IMR-90 (cell line): ENCODE measurements around the gene HTR3C. TPM values are rescaled to one million over a fixed set of nuclear protein-coding genes. Genes with fewer than 3 reads are reported as not detected.

Experiments used
- ATAC-seq: fragments of 200-7000 bp; cut with Tn5 transposase; 2 replicates; pipeline ENCODE4 v1.9.1; 2020; ENCODE audit warnings: low read depth, mild to moderate bottlenecking, moderate library complexity
- BruUV-seq: library from RNA; stranded (reverse); fragments of 400-500 nt; replicated peaks from 2 replicates; lab custom pipeline; 2021; lab: Mats Ljungman, UMichigan
- CTCF ChIA-PET: fragments of 300-600 bp; formaldehyde crosslinking; extraction: SDS; loops from one replicate; lab custom pipeline; 2021; ENCODE audit warnings: antibody characterized with exemption; lab: Yijun Ruan, JAX
- POLR2A ChIA-PET: fragments of 300-600 bp; sonication (Branson Sonifier 250); formaldehyde crosslinking; loops from one replicate; lab custom pipeline; 2022; ENCODE audit warnings: antibody characterized with exemption; ENCODE audit not compliant: unreplicated experiment; lab: Charles Lee
- DNase-seq: peaks from one replicate; pipeline ENCODE4 v3.0.0; 2013
- H2AFZ ChIP-seq: replicated peaks from 2 replicates; pipeline ENCODE3; 2013; ENCODE audit warnings: low read length, mild to moderate bottlenecking; ENCODE audit not compliant: poor library complexity
- H2AK5ac ChIP-seq: 2 replicates; pipeline ENCODE4 v1.6.1; 2013; ENCODE audit warnings: low read depth, low read length, inconsistent platforms
- H2AK9ac ChIP-seq: replicated peaks from 2 replicates; pipeline ENCODE3; 2013; ENCODE audit warnings: mild to moderate bottlenecking, low read depth, low read length, moderate library complexity; ENCODE audit not compliant: poor library complexity
- H2BK120ac ChIP-seq: 2 replicates; pipeline ENCODE4 v1.6.1; 2013; ENCODE audit warnings: low read depth, low read length, inconsistent platforms
- H2BK15ac ChIP-seq: 3 replicates; pipeline ENCODE4 v1.6.1; 2013; ENCODE audit warnings: low read depth, low read length, inconsistent platforms
- H2BK20ac ChIP-seq: 2 replicates; pipeline ENCODE4 v1.6.1; 2013; ENCODE audit warnings: low read depth, mild to moderate bottlenecking, inconsistent platforms, low read length, moderate library complexity
- H2BK5ac ChIP-seq: 2 replicates; pipeline ENCODE4 v1.6.1; 2013; ENCODE audit warnings: mild to moderate bottlenecking, low read depth, low read length, inconsistent platforms; ENCODE audit not compliant: poor library complexity, severe bottlenecking
- H3K14ac ChIP-seq: replicated peaks from 2 replicates; pipeline ENCODE4 v1.6.1; 2013; ENCODE audit warnings: low read depth, low read length, inconsistent platforms
- H3K18ac ChIP-seq: 2 replicates; pipeline ENCODE4 v1.6.1; 2013; ENCODE audit warnings: low read depth, low read length, control low read depth
- H3K23ac ChIP-seq: 2 replicates; pipeline ENCODE4 v1.6.1; 2013; ENCODE audit warnings: low read depth, low read length, inconsistent platforms
- H3K27ac ChIP-seq: 2 replicates; pipeline ENCODE4 v1.5.1; 2013; ENCODE audit warnings: mild to moderate bottlenecking, control low read depth, low read length; ENCODE audit not compliant: insufficient read depth
- H3K27me3 ChIP-seq: 2 replicates; pipeline ENCODE4 v1.6.1; 2013; ENCODE audit warnings: low read length; ENCODE audit not compliant: control insufficient read depth, insufficient read depth
- H3K36me3 ChIP-seq: 2 replicates; pipeline ENCODE4 v1.6.1; 2013; ENCODE audit warnings: low read length, mixed read lengths; ENCODE audit not compliant: control insufficient read depth, insufficient read depth
- H3K4ac ChIP-seq: 2 replicates; pipeline ENCODE4 v1.6.1; 2013; ENCODE audit warnings: low read depth, low read length, inconsistent platforms
- H3K4me1 ChIP-seq: 2 replicates; pipeline ENCODE4 v1.6.1; 2013; ENCODE audit warnings: low read length, mixed read lengths; ENCODE audit not compliant: control insufficient read depth, insufficient read depth
- H3K4me2 ChIP-seq: 2 replicates; pipeline ENCODE4 v1.6.1; 2013; ENCODE audit warnings: low read depth, mild to moderate bottlenecking, control low read depth, low read length, moderate library complexity
- H3K4me3 ChIP-seq: 2 replicates; pipeline ENCODE4 v1.5.1; 2013; ENCODE audit warnings: low read depth, mild to moderate bottlenecking, control low read depth, low read length, moderate library complexity; ENCODE audit not compliant: insufficient read depth
- H3K56ac ChIP-seq: 2 replicates; pipeline ENCODE4 v1.6.1; 2013; ENCODE audit warnings: low read length, inconsistent platforms; ENCODE audit not compliant: insufficient read depth; ENCODE audit errors: extremely low read depth
- H3K79me1 ChIP-seq, 2 experiments: 2 replicates each; pipeline ENCODE4 v1.6.1; 2013; ENCODE audit warnings: low read length in 2 of 2, inconsistent platforms in 1 of 2, low read depth in 1 of 2
- H3K9ac ChIP-seq: 2 replicates; pipeline ENCODE4 v1.6.1; 2013; ENCODE audit warnings: low read depth, low read length, control low read depth
- H3K9me1 ChIP-seq: 2 replicates; pipeline ENCODE4 v1.6.1; 2013; ENCODE audit warnings: low read length, inconsistent platforms; ENCODE audit not compliant: insufficient read depth
- H3K9me3 ChIP-seq: 2 replicates; pipeline ENCODE4 v1.6.1; 2013; ENCODE audit warnings: low read length; ENCODE audit not compliant: control insufficient read depth, insufficient read depth
- H4K20me1 ChIP-seq: 2 replicates; pipeline ENCODE4 v1.6.1; 2013; ENCODE audit warnings: low read length, inconsistent platforms; ENCODE audit not compliant: insufficient read depth
- H4K5ac ChIP-seq: 2 replicates; pipeline ENCODE4 v1.6.1; 2013; ENCODE audit warnings: mild to moderate bottlenecking, low read depth, low read length, control low read depth
- H4K8ac ChIP-seq, 2 experiments: 2 replicates each; pipeline ENCODE4 v1.6.1; 2013; ENCODE audit warnings: low read depth in 2 of 2, low read length in 2 of 2, control low read depth in 1 of 2, inconsistent platforms in 1 of 2
- H4K91ac ChIP-seq: 2 replicates; pipeline ENCODE4 v1.6.1; 2013; ENCODE audit warnings: low read depth, low read length, inconsistent platforms; ENCODE audit not compliant: insufficient read depth
- BHLHE40 ChIP-seq: fragments of 150-350 bp; IDR thresholded peaks from 2 replicates; pipeline ENCODE4 v1.6.1; 2016; ENCODE audit warnings: mild to moderate bottlenecking, low read depth, low read length
- CEBPB ChIP-seq: IDR thresholded peaks from 2 replicates; pipeline ENCODE4 v1.6.1; 2012; ENCODE audit warnings: low read depth, low read length, improper control_type of control experiment
- CHD1 ChIP-seq: IDR thresholded peaks from 2 replicates; pipeline ENCODE4 v1.6.1; 2012; ENCODE audit warnings: low read depth, low read length, improper control_type of control experiment
- ELK1 ChIP-seq: fragments of 150-350 bp; IDR thresholded peaks from 2 replicates; pipeline ENCODE4 v1.6.1; 2016; ENCODE audit warnings: low read depth, mild to moderate bottlenecking, low read length, moderate library complexity, borderline replicate concordance
- MXI1 ChIP-seq: IDR thresholded peaks from 2 replicates; pipeline ENCODE4 v1.6.1; 2012; ENCODE audit warnings: low read depth, mild to moderate bottlenecking, low read length, moderate library complexity, borderline replicate concordance
- POLR2A ChIP-seq: IDR thresholded peaks from 2 replicates; pipeline ENCODE4 v1.6.1; 2012; ENCODE audit warnings: mild to moderate bottlenecking, low read depth, low read length
- RAD21 ChIP-seq: IDR thresholded peaks from 2 replicates; pipeline ENCODE4 v1.6.1; 2012; ENCODE audit warnings: low read length, improper control_type of control experiment
- RFX5 ChIP-seq: IDR thresholded peaks from 2 replicates; pipeline ENCODE4 v1.8.0; 2012; ENCODE audit warnings: low read depth, mild to moderate bottlenecking, low read length, moderate library complexity
- USF2 ChIP-seq: fragments of 150-350 bp; IDR thresholded peaks from 2 replicates; pipeline ENCODE4 v1.6.1; 2017; ENCODE audit warnings: mild to moderate bottlenecking, antibody characterized with exemption, low read length, low read depth
- WGBS, 2 experiments: methylation state at CpG; one replicate each; pipeline versions ENCODE4 v1.1.5 to v1.1.7; 2013; ENCODE audit warnings: missing lambda C conversion rate in 2 of 2; ENCODE audit not compliant: insufficient read length in 1 of 2; ENCODE audit errors: extremely low coverage in 2 of 2; 5-methylcytosine and 5-hydroxymethylcytosine counted together
- dilution Hi-C: fragments of 300-500 bp; cut with HindIII; formaldehyde crosslinking; loops from one replicate; pipeline ENCODE4 v1.14.3; 2018; ENCODE audit warnings: low sequenced_read_pairs; ENCODE audit not compliant: unreplicated experiment
- in situ Hi-C: fragments of 300-500 bp; cut with MboI; formaldehyde crosslinking; loops from 3 replicates; pipeline ENCODE4 v1.14.3; 2019; ENCODE audit warnings: low sequenced_read_pairs, inconsistent platforms, mixed read lengths
- intact Hi-C: fragments of 100-400 bp; cut with micrococcal nuclease; formaldehyde crosslinking; loops from 2 replicates; pipeline ENCODE4 v1.10.0; 2022
- polyA plus RNA-seq, 3 experiments: library from polyadenylated mRNA; depleted of rRNA; stranded (reverse); fragments of >200 nt; gene quantifications; 2 replicates each; pipeline ENCODE4 v1.2.3, GENCODE V29; 2012; ENCODE audit warnings: low replicate concordance in 1 of 3
- total RNA-seq: library from RNA; depleted of rRNA; stranded (reverse); fragments of >200 nt; gene quantifications from 2 replicates; pipeline ENCODE4 v1.2.3, GENCODE V29; 2012

The HTR3C gene
- total and polyA plus RNA-seq, 2 of the 4 experiments (the other 2 are of a cell fraction), result not detected

- in situ Hi-C loops (no loop called here), intact Hi-C loops (no loop called here), dilution Hi-C loops (no loop called here)
- no peak overlapping the region for H3K4me2 ChIP-seq
- H3K4ac ChIP-seq, result no peak overlapping the region
- H4K8ac ChIP-seq, result no peak overlapping the region
- H4K20me1 ChIP-seq, result no peaks in the 10 kb centered on the region
- H3K56ac ChIP-seq, result no peak overlapping the region
- WGBS, 2 experiments, result 67% methylated on average over 2 of the region's 6 CpGs; no CpG with 5 or more reads in 1 of the 2 experiments
- no peak overlapping the region for H4K91ac ChIP-seq
- H3K23ac ChIP-seq, result no peak overlapping the region
- TF ChIP-seq POLR2A (no peak), RFX5 (no peak), BHLHE40 (no peak), ELK1 (no peak), CHD1 (no peak), USF2 (no peak), MXI1 (no peak), RAD21 (no peak), CEBPB (no peak)
- H3K79me1 ChIP-seq, result no peaks in the 10 kb centered on the region
- CTCF ChIA-PET, result no interaction called here
- BruUV-seq, result no TSS peak
- H3K18ac ChIP-seq, result no peak overlapping the region
- H3K9ac ChIP-seq, result no peak overlapping the region
- peaks cover 1% of the 10 kb centered on the region; the same call in 1 of the 2 replicates for H3K4me1 ChIP-seq
- no peak overlapping the region for H3K4me3 ChIP-seq
- H2BK120ac ChIP-seq, result no peak overlapping the region
- peaks cover 6% of the 10 kb centered on the region for H3K9me3 ChIP-seq
- no peak overlapping the region for H2AK5ac ChIP-seq
- H2AK9ac ChIP-seq, result no peak overlapping the region
- no peak overlapping the region for H2BK20ac ChIP-seq
- H2BK15ac ChIP-seq, result no peak overlapping the region
- ATAC-seq (no peak), DNase-seq (no peak)
- no peak overlapping the region for H2AFZ ChIP-seq
- peaks cover 5% of the 10 kb centered on the region; the same call in 1 of the 2 replicates for H3K27me3 ChIP-seq
- H4K5ac ChIP-seq, result no peak overlapping the region
- no peak overlapping the region for H2BK5ac ChIP-seq
- H3K14ac ChIP-seq, result no peak overlapping the region
- H3K9me1 ChIP-seq, result no peaks in the 10 kb centered on the region
- no peak overlapping the region for H3K27ac ChIP-seq
- POLR2A ChIA-PET, result no interaction called here
- H3K36me3 ChIP-seq, result no peaks in the 10 kb centered on the region
These were observed 44.7 kb downstream of the HTR3C start for GRCh38 chr3:184097556-184097955.
